ENCODE measurements around the gene MAST1.

The MAST1 gene

DNA sequence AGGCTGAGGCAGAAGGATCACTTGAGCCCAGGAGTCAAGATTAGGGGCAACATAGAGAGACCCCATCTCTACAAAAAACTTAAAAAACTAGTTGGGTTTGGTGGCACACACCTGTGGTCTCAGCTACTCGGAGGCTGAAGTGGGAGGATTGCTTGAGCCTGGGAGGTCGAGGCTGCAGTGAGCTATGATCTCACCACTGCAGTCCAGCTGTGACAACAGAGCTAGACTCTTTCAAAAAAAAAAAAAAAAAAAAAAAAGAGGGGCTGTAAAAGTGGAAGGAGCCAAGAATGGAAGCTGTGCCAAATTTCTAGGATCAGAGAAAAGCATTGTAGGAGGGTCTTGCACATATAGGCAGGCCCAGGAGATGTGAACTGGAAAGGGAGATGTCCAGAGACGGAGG is 33.4 kb downstream of the MAST1 start:
- H3K27ac ChIP-seq (ENCODE audit: insufficient read depth in 1 of 2, low read depth in 1 of 2, low read length in 2 of 2, poor library complexity in 1 of 2, severe bottlenecking in 2 of 2) = no peak overlapping the region
- CTCF ChIA-PET = interaction anchor here (1.5 kb wide), 1 partner anchor 13 kb away, joined by 5 read pairs; no protein-coding TSS in a partner anchor
- H3K4me3 ChIP-seq (ENCODE audit: control insufficient read depth in 1 of 7, extremely low read depth in 1 of 7, insufficient read depth in 4 of 7, low read depth in 2 of 7, low read length in 6 of 7) = no peak overlapping the region
- H3K9me3 ChIP-seq (ENCODE audit: control extremely low read depth in 1 of 5, control insufficient read depth in 4 of 5, insufficient read depth in 2 of 5, low read depth in 1 of 5, low read length in 4 of 5) = no peaks in the 10 kb centered on the region
- peaks cover 0 to 10% (median 8%) of the 10 kb centered on the region in 4 experiments for H3K4me1 ChIP-seq (ENCODE audit: control extremely low read depth in 1 of 4, control insufficient read depth in 4 of 4, insufficient read depth in 4 of 4, low read length in 3 of 4)
- no peaks in the 10 kb centered on the region for H3K27me3 ChIP-seq (replicated peaks in 2 of 5; ENCODE audit: control insufficient read depth in 4 of 5, insufficient read depth in 5 of 5, low read length in 4 of 5)
- WGBS (ENCODE audit: insufficient coverage) = 100% methylated on average over 1 of the region's 3 CpGs
- POLR2A ChIA-PET = interaction anchor here (0.6 kb wide), 1 partner anchor 103 kb away, joined by 3 read pairs; no protein-coding TSS in a partner anchor
- peaks cover 0 to 27% (median 7%) of the 10 kb centered on the region in 4 experiments for H3K36me3 ChIP-seq (ENCODE audit: control insufficient read depth in 4 of 4, insufficient read depth in 4 of 4, low read length in 3 of 4)
- no peak for DNase-seq

DNA sequence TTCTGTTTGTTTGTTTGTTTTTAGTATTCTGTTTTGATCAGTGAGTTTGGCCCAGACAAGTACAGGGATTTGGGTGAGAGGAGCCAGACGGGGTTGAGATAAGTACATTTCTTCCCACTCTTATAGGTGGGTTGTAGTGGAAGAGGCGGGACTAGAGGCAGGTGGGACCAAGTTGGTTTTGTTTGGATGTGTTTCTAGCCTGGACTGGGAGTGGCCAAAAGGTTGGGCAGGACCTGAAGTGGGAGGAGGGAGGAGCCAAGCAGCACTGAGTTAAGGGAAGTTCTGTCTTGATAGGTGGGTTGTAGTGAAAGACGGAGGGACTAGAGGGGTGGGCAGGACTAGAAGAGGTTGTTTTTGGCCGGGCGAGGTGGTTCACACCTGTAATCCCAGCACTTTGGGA is 33.9 kb downstream of the MAST1 start:
- H3K4me1 ChIP-seq (ENCODE audit: control extremely low read depth in 1 of 4, control insufficient read depth in 4 of 4, insufficient read depth in 4 of 4, low read length in 3 of 4) = peaks cover 0 to 6% (median 5%) of the 10 kb centered on the region in 4 experiments
- ChIA-PET POLR2A (interaction anchor here (0.6 to 0.7 kb wide), 2 partner anchors 70 to 102 kb away, joined by 3 read pairs; no protein-coding TSS in a partner anchor), CTCF (interaction anchor here (0.8 to 1.5 kb wide), 3 partner anchors 13 to 115 kb away, joined by 3 to 5 read pairs (median 3); no protein-coding TSS in a partner anchor)
- no peak overlapping the region for H3K27ac ChIP-seq (ENCODE audit: insufficient read depth in 1 of 2, low read depth in 1 of 2, low read length in 2 of 2, poor library complexity in 1 of 2, severe bottlenecking in 2 of 2)
- H3K4me3 ChIP-seq (ENCODE audit: control insufficient read depth in 1 of 7, extremely low read depth in 1 of 7, insufficient read depth in 4 of 7, low read depth in 2 of 7, low read length in 6 of 7) = no peak overlapping the region
- DNase-seq = peak in 1 of 3 donors; percentile 35
- 100% methylated on average over 1 of the region's 5 CpGs for WGBS (ENCODE audit: insufficient coverage)
- peaks cover 0 to 29% (median 7%) of the 10 kb centered on the region in 4 experiments for H3K36me3 ChIP-seq (ENCODE audit: control insufficient read depth in 4 of 4, insufficient read depth in 4 of 4, low read length in 3 of 4)
- H3K27me3 ChIP-seq (replicated peaks in 2 of 5; ENCODE audit: control insufficient read depth in 4 of 5, insufficient read depth in 5 of 5, low read length in 4 of 5) = no peaks in the 10 kb centered on the region
- H3K9me3 ChIP-seq (ENCODE audit: control extremely low read depth in 1 of 5, control insufficient read depth in 4 of 5, insufficient read depth in 2 of 5, low read depth in 1 of 5, low read length in 4 of 5) = no peaks in the 10 kb centered on the region

DNA sequence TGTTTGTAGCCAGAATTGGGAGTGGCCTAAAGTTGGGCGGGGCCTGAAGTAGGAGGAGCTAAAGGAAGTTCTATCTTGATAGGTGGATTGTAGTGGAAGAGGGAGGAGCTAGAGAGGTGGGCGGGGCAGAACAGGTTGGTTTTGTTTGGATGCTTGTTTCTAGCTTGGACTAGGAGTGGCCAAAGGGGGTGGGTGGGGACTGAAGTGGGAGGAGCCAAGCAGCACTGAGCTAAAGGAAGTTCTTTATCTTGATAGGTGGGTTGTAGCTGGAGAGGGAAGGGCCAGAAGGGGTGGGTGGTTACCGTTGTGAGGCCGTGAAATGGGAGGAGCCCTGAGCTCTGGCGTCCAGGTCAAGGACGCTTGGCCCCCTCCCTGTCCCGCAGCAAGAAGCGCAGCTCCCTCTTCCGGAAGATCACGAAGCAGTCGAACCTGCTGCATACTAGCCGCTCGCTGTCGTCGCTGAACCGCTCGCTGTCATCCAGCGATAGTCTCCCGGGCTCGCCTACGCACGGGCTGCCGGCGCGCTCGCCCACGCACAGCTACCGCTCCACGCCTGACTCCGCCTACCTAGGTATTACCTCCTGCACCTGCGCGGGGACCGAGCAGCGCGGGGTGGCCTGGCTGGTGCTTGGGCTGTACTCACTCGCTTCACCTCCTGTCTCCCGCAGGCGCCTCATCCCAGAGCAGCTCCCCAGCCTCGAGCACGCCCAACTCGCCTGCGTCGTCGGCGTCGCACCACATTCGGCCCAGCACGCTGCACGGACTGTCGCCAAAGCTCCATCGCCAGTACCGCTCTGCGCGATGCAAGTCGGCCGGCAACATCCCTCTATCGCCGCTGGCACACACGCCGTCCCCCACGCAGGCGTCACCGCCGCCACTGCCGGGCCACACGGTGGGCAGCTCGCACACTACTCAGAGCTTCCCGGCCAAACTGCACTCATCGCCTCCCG is 34.9 kb downstream of the MAST1 start:
- peak; percentile 86 to 91 (median 91) for DNase-seq
- CTCF ChIA-PET = interaction anchor here (0.7 to 1.5 kb wide), 8 partner anchors 10 to 187 kb away, joined by 3 to 5 read pairs (median 3); no protein-coding TSS in a partner anchor
- POLR2A ChIA-PET = interaction anchor here (0.7 to 1.0 kb wide), 3 partner anchors 50 to 71 kb away, joined by 3 to 5 read pairs (median 3); no protein-coding TSS in a partner anchor
- Histone ChIP-seq H3K27me3 (replicated peaks in 2 of 5; ENCODE audit: control insufficient read depth in 4 of 5, insufficient read depth in 5 of 5, low read length in 4 of 5) (no peaks in the 10 kb centered on the region), H3K27ac (ENCODE audit: insufficient read depth in 1 of 2, low read depth in 1 of 2, low read length in 2 of 2, poor library complexity in 1 of 2, severe bottlenecking in 2 of 2) (no peak overlapping the region), H3K36me3 (ENCODE audit: control insufficient read depth in 4 of 4, insufficient read depth in 4 of 4, low read length in 3 of 4) (peaks cover 0 to 35% (median 10%) of the 10 kb centered on the region in 4 experiments), H3K4me1 (ENCODE audit: control extremely low read depth in 1 of 4, control insufficient read depth in 4 of 4, insufficient read depth in 4 of 4, low read length in 3 of 4) (no peaks in the 10 kb centered on the region), H3K9me3 (ENCODE audit: control extremely low read depth in 1 of 5, control insufficient read depth in 4 of 5, insufficient read depth in 2 of 5, low read depth in 1 of 5, low read length in 4 of 5) (no peaks in the 10 kb centered on the region), H3K4me3 (ENCODE audit: control insufficient read depth in 1 of 7, extremely low read depth in 1 of 7, insufficient read depth in 4 of 7, low read depth in 2 of 7, low read length in 6 of 7) (peak overlapping the region in 4 of 7 experiments; percentile 30 to 45 (median 38))
- 95% methylated on average over 70 of the region's 70 CpGs for WGBS (ENCODE audit: insufficient coverage)

DNA sequence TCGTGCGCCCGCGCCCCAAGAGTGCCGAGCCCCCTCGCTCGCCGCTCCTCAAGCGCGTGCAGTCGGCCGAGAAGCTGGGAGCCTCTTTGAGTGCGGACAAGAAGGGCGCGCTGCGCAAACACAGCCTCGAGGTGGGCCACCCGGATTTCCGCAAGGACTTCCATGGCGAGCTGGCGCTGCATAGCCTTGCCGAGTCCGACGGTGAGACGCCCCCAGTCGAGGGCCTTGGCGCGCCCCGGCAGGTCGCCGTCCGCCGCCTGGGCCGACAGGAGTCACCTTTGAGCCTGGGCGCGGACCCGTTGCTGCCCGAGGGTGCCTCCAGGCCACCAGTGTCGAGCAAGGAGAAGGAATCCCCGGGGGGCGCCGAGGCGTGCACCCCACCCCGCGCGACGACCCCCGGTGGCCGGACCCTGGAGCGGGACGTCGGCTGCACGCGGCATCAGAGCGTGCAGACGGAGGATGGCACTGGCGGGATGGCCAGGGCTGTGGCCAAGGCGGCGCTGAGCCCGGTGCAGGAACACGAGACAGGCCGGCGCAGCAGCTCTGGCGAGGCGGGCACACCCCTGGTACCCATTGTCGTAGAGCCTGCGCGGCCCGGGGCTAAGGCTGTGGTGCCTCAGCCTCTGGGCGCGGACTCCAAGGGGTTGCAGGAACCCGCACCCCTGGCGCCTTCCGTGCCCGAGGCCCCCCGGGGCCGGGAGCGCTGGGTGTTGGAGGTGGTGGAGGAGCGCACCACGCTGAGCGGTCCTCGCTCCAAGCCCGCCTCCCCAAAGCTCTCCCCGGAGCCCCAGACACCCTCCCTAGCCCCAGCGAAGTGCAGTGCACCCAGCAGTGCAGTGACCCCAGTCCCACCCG is 35.8 kb downstream of the MAST1 start:
- Histone ChIP-seq H3K27ac (ENCODE audit: insufficient read depth in 1 of 2, low read depth in 1 of 2, low read length in 2 of 2, poor library complexity in 1 of 2, severe bottlenecking in 2 of 2) (no peak overlapping the region), H3K9me3 (ENCODE audit: control extremely low read depth in 1 of 5, control insufficient read depth in 4 of 5, insufficient read depth in 2 of 5, low read depth in 1 of 5, low read length in 4 of 5) (no peaks in the 10 kb centered on the region), H3K4me1 (ENCODE audit: control extremely low read depth in 1 of 4, control insufficient read depth in 4 of 4, insufficient read depth in 4 of 4, low read length in 3 of 4) (no peaks in the 10 kb centered on the region), H3K4me3 (ENCODE audit: control insufficient read depth in 1 of 7, extremely low read depth in 1 of 7, insufficient read depth in 4 of 7, low read depth in 2 of 7, low read length in 6 of 7) (no peak overlapping the region), H3K36me3 (ENCODE audit: control insufficient read depth in 4 of 4, insufficient read depth in 4 of 4, low read length in 3 of 4) (peaks cover 0 to 39% (median 14%) of the 10 kb centered on the region in 4 experiments), H3K27me3 (replicated peaks in 2 of 5; ENCODE audit: control insufficient read depth in 4 of 5, insufficient read depth in 5 of 5, low read length in 4 of 5) (no peaks in the 10 kb centered on the region)
- no peak for DNase-seq
- WGBS (ENCODE audit: insufficient coverage) = 96% methylated on average over 82 of the region's 86 CpGs
- CTCF ChIA-PET = interaction anchor here (1.0 to 2.0 kb wide), 4 partner anchors 9 to 156 kb away, joined by 3 to 5 read pairs (median 4); partner anchors contain the start of gene GCDH
- POLR2A ChIA-PET = no interaction called here

DNA sequence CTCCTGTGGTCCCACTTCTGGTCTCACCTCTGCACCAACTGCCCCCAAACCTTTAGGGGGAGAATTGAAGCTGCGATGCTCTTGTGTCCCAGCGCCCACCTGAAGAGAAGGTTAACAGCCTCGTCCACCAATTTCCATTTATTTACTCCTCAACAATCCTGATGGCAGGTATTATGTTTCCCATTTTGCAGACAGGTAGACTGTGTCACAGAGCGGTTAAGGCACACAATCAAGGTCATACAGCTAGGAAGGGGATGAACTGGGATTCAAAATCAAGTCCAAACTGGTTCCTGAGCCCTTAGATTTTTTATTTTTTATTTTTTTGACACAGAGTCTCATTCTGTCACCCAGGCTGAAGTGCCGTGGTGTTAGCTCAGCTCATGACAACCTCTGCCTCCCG is 36.8 kb downstream of the MAST1 start:
- Histone ChIP-seq H3K4me3 (ENCODE audit: control insufficient read depth in 1 of 7, extremely low read depth in 1 of 7, insufficient read depth in 4 of 7, low read depth in 2 of 7, low read length in 6 of 7) (no peak overlapping the region), H3K27me3 (replicated peaks in 2 of 5; ENCODE audit: control insufficient read depth in 4 of 5, insufficient read depth in 5 of 5, low read length in 4 of 5) (no peaks in the 10 kb centered on the region), H3K9me3 (ENCODE audit: control extremely low read depth in 1 of 5, control insufficient read depth in 4 of 5, insufficient read depth in 2 of 5, low read depth in 1 of 5, low read length in 4 of 5) (no peaks in the 10 kb centered on the region), H3K4me1 (ENCODE audit: control extremely low read depth in 1 of 4, control insufficient read depth in 4 of 4, insufficient read depth in 4 of 4, low read length in 3 of 4) (peaks cover 0 to under 1% (median 0%) of the 10 kb centered on the region in 4 experiments), H3K36me3 (ENCODE audit: control insufficient read depth in 4 of 4, insufficient read depth in 4 of 4, low read length in 3 of 4) (peaks cover 0 to 39% (median 14%) of the 10 kb centered on the region in 4 experiments), H3K27ac (ENCODE audit: insufficient read depth in 1 of 2, low read depth in 1 of 2, low read length in 2 of 2, poor library complexity in 1 of 2, severe bottlenecking in 2 of 2) (no peak overlapping the region)
- 96% methylated on average over 6 of the region's 6 CpGs for WGBS (ENCODE audit: insufficient coverage)
- POLR2A ChIA-PET = no interaction called here
- CTCF ChIA-PET = interaction anchor here (0.6 to 2.0 kb wide), 2 partner anchors 16 to 746 kb away, joined by 3 to 5 read pairs; partner anchors contain the start of gene GCDH
- DNase-seq = no peak

DNA sequence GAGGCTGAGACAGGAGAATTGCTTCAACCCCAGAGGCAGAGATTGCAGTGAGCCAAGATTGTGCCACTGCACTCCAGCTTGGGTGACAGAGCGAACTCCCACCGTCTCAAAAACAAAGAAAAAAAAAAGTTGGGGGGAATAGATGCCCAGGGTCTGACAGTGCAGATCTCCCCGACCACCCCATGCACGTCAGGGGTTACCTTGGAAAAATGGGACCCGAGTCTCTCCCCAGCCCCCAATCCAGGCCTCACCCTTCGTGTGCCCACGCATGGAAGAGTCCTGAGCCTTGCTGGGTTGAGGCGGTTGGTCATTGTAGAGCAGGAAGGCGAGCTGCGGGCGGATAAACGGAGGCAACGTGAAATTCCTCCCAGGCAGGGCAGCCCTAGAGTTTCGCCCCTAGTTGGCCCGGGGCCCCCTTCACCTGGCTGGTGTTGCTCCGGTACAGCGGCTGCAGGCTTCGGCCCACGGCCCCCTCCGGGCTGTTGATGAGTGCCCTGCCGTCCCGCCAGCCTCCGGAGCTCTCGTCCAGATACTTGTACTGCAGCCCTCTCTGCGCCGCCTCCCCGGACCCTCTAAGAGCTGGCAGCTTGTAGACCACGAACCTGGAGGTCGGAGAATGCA is 42.3 kb downstream of the MAST1 start:
- H3K27me3 ChIP-seq (replicated peaks in 2 of 5; ENCODE audit: control insufficient read depth in 4 of 5, insufficient read depth in 5 of 5, low read length in 4 of 5) = no peaks in the 10 kb centered on the region
- 20% methylated on average over 22 of the region's 29 CpGs for whole genome bisulfite sequencing (ENCODE audit: insufficient coverage)
- peaks cover 0 to 7% (median 3%) of the 10 kb centered on the region in 5 experiments for H3K9me3 ChIP-seq (ENCODE audit: control extremely low read depth in 1 of 5, control insufficient read depth in 4 of 5, insufficient read depth in 2 of 5, low read depth in 1 of 5, low read length in 4 of 5)
- ChIA-PET CTCF (interaction anchor here (0.9 to 2.2 kb wide), 4 partner anchors 10 to 33 kb away, joined by 3 to 8 read pairs (median 4); partner anchors contain the start of gene GCDH), POLR2A (interaction anchor here (0.8 to 1.0 kb wide), 3 partner anchors 11 to 164 kb away, joined by 3 read pairs; no protein-coding TSS in a partner anchor)
- H3K36me3 ChIP-seq (ENCODE audit: control insufficient read depth in 4 of 4, insufficient read depth in 4 of 4, low read length in 3 of 4) = peaks cover 0 to 18% (median 10%) of the 10 kb centered on the region in 4 experiments
- peak overlapping the region in 1 of 2 experiments; percentile 79 for H3K27ac ChIP-seq (ENCODE audit: insufficient read depth in 1 of 2, low read depth in 1 of 2, low read length in 2 of 2, poor library complexity in 1 of 2, severe bottlenecking in 2 of 2)
- H3K4me3 ChIP-seq (ENCODE audit: control insufficient read depth in 1 of 7, extremely low read depth in 1 of 7, insufficient read depth in 4 of 7, low read depth in 2 of 7, low read length in 6 of 7) = peak overlapping the region; percentile 48 to 92 (median 82)
- peak in 2 of 3 donors; percentile 34 to 47 for DNase-seq
- H3K4me1 ChIP-seq (ENCODE audit: control extremely low read depth in 1 of 4, control insufficient read depth in 4 of 4, insufficient read depth in 4 of 4, low read length in 3 of 4) = peaks cover 0 to 25% (median 23%) of the 10 kb centered on the region in 4 experiments

Measured in common myeloid progenitor, CD34-positive (primary cell).